Fibroblast of villous mesenchyme (primary cell): ENCODE data around the gene ANKLE2. TPM values are rescaled to one million over a fixed set of nuclear protein-coding genes. Genes with fewer than 3 reads are reported as not detected.
"Not testable (repeated sequence)": the region's sequence is repeated elsewhere in the genome, so short reads cannot be mapped to it uniquely, and the experiment has no call there.

Experiments
- DNase-seq: peaks from one replicate; pipeline ENCODE4 v3.0.0-alpha.2; 2010; ENCODE audit warnings: low read depth
- H3K4me3 ChIP-seq: 2 replicates; pipeline ENCODE4 v1.5.1; 2011; ENCODE audit warnings: low read depth, mild to moderate bottlenecking, low read length
- total RNA-seq: library from RNA; depleted of rRNA; stranded (reverse); fragments of >200 nt; gene quantifications from 2 replicates; pipeline ENCODE4 v1.2.3, GENCODE V29; 2012
- TF ChIP-seq, protein P1 (sequence below): IDR thresholded peaks from 2 replicates; pipeline ENCODE4 v1.5.1; 2012; ENCODE audit warnings: low read depth, mild to moderate bottlenecking, low read length; ENCODE audit not compliant: insufficient read depth

ANKLE2 gene
- total RNA-seq, 1 donor: 118 TPM

DNA sequence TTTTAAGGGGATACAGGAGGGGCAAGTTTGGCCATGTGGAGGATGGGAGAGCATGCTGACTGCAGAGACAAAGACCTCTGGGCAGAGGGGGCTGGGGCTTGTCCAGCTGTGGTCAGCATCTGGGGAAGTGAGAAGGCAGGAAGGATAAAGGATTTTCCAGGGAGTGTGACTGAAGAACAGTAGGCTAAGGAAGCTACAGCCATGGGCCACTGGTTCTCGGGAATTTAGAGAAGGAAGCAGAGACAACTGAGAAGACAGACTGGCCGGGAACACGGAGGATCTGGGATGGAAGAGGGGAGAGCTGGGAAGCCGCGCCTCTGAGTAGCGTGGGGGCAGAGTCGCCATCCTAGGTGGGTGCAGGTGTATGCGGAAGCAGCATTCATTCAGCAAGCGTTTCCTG lies 58.0 kb downstream of the ANKLE2 start:
- H3K4me3 ChIP-seq: no peak overlapping the region
- no peak for DNase-seq
- TF ChIP-seq, protein P1, sequence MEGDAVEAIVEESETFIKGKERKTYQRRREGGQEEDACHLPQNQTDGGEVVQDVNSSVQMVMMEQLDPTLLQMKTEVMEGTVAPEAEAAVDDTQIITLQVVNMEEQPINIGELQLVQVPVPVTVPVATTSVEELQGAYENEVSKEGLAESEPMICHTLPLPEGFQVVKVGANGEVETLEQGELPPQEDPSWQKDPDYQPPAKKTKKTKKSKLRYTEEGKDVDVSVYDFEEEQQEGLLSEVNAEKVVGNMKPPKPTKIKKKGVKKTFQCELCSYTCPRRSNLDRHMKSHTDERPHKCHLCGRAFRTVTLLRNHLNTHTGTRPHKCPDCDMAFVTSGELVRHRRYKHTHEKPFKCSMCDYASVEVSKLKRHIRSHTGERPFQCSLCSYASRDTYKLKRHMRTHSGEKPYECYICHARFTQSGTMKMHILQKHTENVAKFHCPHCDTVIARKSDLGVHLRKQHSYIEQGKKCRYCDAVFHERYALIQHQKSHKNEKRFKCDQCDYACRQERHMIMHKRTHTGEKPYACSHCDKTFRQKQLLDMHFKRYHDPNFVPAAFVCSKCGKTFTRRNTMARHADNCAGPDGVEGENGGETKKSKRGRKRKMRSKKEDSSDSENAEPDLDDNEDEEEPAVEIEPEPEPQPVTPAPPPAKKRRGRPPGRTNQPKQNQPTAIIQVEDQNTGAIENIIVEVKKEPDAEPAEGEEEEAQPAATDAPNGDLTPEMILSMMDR: no peak

DNA sequence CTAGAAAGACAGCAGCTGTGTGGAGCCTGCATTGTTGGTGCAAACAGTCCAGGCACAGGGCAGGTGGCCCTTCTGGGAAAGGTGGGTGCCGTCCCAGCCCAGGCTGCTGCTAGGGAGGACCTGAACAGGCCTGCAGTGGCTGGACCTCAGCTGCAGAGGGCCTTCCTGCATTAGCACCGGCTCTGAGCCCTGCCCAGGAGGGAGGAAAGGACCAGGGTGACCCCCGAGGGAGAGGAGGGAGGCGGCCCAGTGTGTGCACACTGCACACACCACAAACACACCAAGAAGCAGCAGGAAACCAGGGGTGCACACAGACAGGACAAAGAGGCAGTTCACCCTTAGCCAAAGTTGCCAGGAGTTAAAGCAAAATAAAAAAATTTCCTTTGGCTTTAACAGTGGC lies 59.0 kb downstream of the ANKLE2 start:
- no peak overlapping the region for H3K4me3 ChIP-seq
- no peak for DNase-seq
- TF ChIP-seq, protein P1: no peak

DNA sequence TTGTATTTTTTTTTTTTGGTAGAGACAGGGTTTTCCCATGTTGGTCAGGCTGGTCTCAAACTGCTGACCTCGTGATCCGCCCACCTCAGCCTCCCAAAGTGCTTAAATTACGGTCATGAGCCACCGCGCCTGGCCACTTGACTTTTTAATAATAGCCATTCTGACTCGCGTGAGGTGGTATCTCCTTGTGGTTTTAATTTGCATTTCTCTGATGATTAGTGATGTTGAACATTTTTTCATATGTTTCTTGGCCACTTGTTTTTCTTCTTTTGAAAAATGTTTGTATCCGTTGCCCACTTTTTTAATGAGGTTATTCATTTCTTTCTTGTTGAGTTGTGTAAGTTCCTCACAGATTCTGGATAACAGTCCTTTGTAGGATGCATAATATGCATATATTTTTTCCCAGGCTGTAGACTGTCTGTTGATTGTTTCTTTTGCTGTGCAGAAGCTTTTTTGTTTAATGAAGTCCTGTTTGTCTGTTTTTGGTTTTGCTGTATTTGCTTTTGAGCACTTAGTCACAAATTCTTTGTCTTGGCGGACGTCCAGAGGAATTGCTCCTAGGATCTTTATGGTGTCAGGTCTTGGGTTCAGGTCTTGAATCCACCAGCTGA lies 61.3 kb downstream of the ANKLE2 start:
- H3K4me3 ChIP-seq: no peak overlapping the region
- DNase-seq: peak; percentile 81
- TF ChIP-seq, protein P1: no peak

DNA sequence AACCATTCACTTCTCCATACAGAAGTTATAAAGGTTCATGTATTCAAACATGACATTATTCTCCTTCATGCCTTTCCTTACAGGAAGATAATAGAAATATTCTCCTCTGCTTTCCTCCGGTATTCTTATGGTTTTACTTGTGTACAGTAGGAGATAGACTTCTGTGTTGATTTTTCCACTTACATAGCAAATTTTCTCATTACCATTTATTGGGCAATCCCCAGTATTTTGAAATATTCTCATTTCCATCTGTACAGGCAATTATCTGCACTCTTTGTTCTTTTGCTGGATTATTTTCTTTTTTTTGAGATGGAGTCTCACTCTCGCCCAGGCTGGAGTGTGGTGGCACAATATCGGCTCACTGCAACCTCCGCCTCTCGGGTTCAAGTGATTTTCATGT lies 63.3 kb downstream of the ANKLE2 start:
- TF ChIP-seq, protein P1: no peak
- DNase-seq: no peak
- H3K4me3 ChIP-seq: no peak overlapping the region

DNA sequence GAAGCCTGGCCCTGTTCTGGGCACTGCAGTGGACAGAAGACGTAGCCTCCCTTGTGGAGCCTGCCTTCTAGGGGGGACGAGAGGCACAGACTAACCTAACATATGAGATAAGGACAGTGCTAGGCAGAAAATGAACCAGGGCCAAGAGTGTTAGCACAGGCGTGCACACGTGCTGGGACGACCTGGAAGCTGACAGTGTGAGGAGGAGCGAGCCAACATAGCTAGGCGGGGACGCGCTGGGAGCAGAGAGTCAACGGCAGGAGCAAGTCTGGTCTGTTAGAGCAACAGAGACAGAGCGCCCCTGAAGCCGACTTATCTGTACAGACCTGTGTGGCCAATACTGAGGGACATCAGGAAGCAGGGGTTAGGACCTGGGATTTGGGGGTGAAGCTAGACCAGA lies 66.2 kb downstream of the ANKLE2 start:
- H3K4me3 ChIP-seq: no peak overlapping the region
- no peak for DNase-seq
- TF ChIP-seq, protein P1: no peak

DNA sequence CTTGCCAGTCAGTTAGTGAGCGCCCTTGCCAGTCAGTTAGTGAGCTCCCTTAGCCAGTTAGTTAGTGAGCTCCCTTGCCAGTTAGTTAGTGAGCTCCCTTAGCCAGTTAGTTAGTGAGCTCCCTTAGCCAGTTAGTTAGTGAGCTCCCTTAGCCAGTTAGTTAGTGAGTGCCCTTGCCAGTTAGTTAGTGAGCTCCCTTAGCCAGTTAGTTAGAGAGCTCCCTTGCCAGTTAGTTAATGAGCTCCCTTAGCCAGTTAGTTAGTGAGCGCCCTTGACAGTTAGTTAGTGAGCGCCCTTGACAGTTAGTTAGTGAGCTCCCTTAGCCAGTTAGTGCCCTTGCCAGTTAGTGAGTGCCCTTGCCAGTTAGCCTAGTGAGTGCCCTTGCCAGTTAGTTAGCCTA lies 66.7 kb downstream of the ANKLE2 start:
- H3K4me3 ChIP-seq, DNase-seq: not testable (repeated sequence)

DNA sequence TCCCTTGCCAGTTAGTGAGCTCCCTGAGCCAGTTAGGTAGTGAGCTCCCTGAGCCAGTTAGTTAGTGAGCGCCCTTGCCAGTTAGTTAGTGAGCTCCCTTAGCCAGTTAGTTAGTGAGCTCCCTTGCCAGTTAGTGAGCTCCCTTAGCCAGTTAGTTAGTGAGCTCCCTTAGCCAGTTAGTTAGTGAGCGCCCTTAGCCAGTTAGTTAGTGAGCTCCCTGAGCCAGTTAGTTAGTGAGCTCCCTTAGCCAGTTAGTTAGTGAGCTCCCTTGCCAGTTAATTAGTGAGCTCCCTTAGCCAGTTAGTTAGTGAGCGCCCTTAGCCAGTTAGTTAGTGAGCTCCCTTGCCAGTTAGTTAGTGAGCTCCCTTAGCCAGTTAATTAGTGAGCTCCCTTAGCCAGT lies 69.6 kb downstream of the ANKLE2 start:
- not testable (repeated sequence) for DNase-seq

DNA sequence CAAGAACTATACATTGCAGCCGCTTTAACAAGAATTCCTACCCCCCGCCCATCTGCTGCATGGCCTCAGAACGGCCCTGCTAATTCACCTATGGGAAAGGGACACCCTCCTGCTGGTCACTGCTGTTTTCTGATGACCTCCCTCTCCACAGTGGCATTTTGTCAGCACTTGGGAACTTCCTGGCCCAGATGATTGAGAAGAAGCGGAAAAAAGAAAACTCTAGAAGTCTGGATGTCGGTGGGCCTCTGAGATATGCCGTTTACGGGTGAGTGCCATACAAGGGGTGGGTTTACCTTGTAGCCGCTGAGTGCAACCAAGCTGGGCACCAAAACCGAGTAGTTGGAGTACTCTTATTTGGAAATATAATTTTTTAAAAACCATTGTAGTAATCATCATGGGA lies 71.5 kb downstream of the ANKLE2 start:
- DNase-seq: no peak
- TF ChIP-seq, protein P1: no peak
- no peak overlapping the region for H3K4me3 ChIP-seq

More for the DNA sequence above, 69.6 kb downstream of the ANKLE2 start:
- not testable (repeated sequence) for H3K4me3 ChIP-seq
